ENCODE results near the gene CFTR.

- TF ChIP-seq EZH2 (IDR thresholded peaks at IDR 0.05; ENCODE audit: borderline replicate concordance, low read length) (no peak), CTCF (IDR thresholded peaks at IDR 0.05; ENCODE audit: low read length) (no peak)
These were observed 125.9 kb downstream of the CFTR start for GRCh38 chr7:117605712-117606111.

All from OCI-LY1 (cell line).